Islet of Langerhans (tissue), 1 donor: ENCODE data around the gene SDHA.
"Not testable (repeated sequence)": the region's sequence is repeated elsewhere in the genome, so short reads cannot be mapped to it uniquely, and the experiment has no call there.

ENCODE experiments used
- FAIRE-seq: peaks from one replicate; lab custom pipeline; 2011; peaks lifted over from hg19 to GRCh38; lab: Jason Lieb, UNC

Gene SDHA

GRCh38 chr5:186091-187041 lies 31.8 kb upstream of the SDHA start:
- no peak for FAIRE-seq

GRCh38 chr5:187042-187431 lies 31.1 kb upstream of the SDHA start:
- no peak for FAIRE-seq

- no peak for FAIRE-seq
Observed at GRCh38 chr5:187617-188451, 30.3 kb upstream of the SDHA start.

- FAIRE-seq = no peak
Observed at GRCh38 chr5:188488-189481, 29.3 kb upstream of the SDHA start.

- no peak for FAIRE-seq
Observed at GRCh38 chr5:189486-189885, 28.6 kb upstream of the SDHA start.

- FAIRE-seq = no peak
Observed at GRCh38 chr5:189976-190365, 28.1 kb upstream of the SDHA start.

GRCh38 chr5:190366-191035 lies 27.6 kb upstream of the SDHA start:
- FAIRE-seq = no peak

GRCh38 chr5:191036-191948 lies 26.8 kb upstream of the SDHA start, which contains the start of gene LRRC14B:
LRRC14B (plus strand) TSS chr5:191495; CDS start chr5:191539, 44 bp downstream.
- FAIRE-seq = no peak

GRCh38 chr5:191949-192690 lies 26.0 kb upstream of the SDHA start:
- no peak for FAIRE-seq

GRCh38 chr5:192691-192969 lies 25.5 kb upstream of the SDHA start:
- no peak for FAIRE-seq

GRCh38 chr5:192970-193831 lies 24.9 kb upstream of the SDHA start:
- FAIRE-seq = no peak

- FAIRE-seq = no peak
Observed at GRCh38 chr5:194102-194501, 24.0 kb upstream of the SDHA start.

GRCh38 chr5:194603-195209 lies 23.4 kb upstream of the SDHA start:
- no peak for FAIRE-seq

- FAIRE-seq = no peak
Observed at GRCh38 chr5:195401-196160, 22.5 kb upstream of the SDHA start.

- FAIRE-seq = no peak
Observed at GRCh38 chr5:196350-196749, 21.8 kb upstream of the SDHA start.

- not testable (repeated sequence) for FAIRE-seq
Observed at GRCh38 chr5:197031-197430, 21.1 kb upstream of the SDHA start.

- FAIRE-seq = no peak
Observed at GRCh38 chr5:197892-198489, 20.1 kb upstream of the SDHA start.
